Stimulated activated CD4-positive, alpha-beta T cell treated with anti-CD3 and anti-CD28 coated beads, Interleukin-2, amount 100 ng/mL, for 4 hours (primary cell): ENCODE data around the gene SAP25.
A peak's percentile ranks its signal among the peaks of the same experiment; 100 is the strongest.
"Not testable (repeated sequence)": the region's sequence is repeated elsewhere in the genome, so short reads cannot be mapped to it uniquely, and the experiment has no call there.

Experiments
- DNase-seq: peaks from one replicate; pipeline ENCODE4 v3.0.0-alpha.2; 2020; ENCODE audit warnings: low read depth

Gene SAP25

GRCh38 chr7:100561491-100562194, 12.1 kb downstream of the SAP25 start:
- no peak for DNase-seq

GRCh38 chr7:100559127-100559526, 14.6 kb downstream of the SAP25 start:
- no peak for DNase-seq

GRCh38 chr7:100556541-100556940, 17.2 kb downstream of the SAP25 start:
- no peak for DNase-seq

- no peak for DNase-seq
These were observed 18.0 kb downstream of the SAP25 start for GRCh38 chr7:100555701-100556100.

DNA sequence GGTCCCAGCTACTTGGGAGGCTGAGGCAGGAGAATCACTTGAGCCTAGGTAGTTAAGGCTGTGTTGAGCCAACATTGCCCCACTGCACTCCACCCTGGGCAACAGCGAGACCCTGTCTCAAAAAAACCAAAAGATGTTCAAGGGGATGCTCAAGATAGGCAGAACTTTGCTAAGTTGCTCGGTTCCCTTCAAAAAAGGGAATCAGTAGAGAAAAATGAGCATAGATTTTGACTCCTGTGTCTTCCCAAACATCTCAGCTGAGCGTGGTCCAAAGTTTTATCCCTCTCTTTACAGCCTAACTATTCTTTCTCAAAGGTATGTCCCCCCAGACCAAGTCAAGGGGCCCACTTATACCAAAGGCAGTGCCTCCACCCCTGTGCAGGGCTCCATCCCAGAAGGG, 20.7 kb downstream of the SAP25 start:
- DNase-seq = no peak

- DNase-seq = no peak
These were observed 21.2 kb downstream of the SAP25 start for GRCh38 chr7:100552532-100552931.

DNA sequence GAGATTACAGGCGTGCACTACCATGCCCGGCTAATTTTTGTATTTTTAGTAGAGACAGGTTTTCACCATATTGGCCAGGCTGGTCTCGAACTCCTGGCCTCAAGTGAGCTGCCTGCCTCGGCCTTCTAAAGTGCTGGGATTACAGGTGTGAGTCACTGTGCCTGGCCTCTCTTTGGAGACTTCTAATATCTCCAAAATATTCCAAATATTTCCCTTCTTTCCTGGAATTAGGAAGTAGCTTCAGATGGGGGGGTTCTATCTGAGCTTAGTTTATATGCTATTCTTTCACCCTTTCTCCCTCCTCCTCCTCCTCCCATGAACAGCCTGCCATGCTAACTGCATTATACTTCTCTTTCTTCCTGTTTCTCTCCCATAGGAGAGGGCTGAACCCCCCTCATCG, 25.3 kb downstream of the SAP25 start:
- not testable (repeated sequence) for DNase-seq

DNA sequence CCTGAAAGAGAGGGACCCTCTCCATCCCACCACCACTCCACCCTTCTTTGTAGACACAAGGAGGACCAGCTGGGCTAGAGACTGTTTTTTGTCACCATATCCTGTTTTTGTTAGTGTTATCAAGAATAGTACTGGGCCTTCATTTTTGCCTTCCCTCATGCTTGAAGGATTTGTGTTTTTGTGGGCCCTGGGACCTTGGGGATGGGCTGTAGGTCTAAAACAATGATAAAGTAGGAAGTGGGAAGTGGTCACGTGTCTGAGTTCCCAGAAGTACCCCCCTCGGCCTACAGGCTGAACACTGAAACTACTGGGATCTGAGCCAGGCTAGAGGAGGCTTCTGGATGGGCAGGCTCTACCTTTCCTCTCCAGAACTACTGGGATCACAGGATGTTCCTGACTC, 25.8 kb downstream of the SAP25 start:
- no peak for DNase-seq

- no peak for DNase-seq
These were observed 26.5 kb downstream of the SAP25 start for GRCh38 chr7:100546926-100547800.

- DNase-seq = no peak
These were observed 27.4 kb downstream of the SAP25 start for GRCh38 chr7:100546129-100546925.

- DNase-seq = no peak
These were observed 28.2 kb downstream of the SAP25 start for GRCh38 chr7:100545360-100546128.

DNA sequence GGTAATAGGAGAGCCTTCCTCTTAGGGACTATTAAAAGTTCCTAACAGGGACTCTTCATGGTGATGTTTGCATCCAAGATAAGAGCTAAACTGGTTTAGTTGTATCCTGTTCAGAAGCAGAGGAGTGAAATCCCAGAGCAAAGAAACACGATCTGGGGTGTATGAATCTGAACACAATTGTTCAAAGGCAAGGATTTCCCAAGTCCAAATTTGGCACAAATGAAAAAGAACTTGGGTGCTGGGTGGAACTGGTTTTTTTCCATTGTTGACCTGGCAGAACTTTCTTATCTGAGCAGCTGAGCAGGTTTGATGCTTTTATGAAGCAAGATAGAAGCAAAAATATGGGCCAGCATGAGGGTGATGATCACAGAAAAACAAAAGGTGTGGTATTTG, 28.7 kb downstream of the SAP25 start:
- no peak for DNase-seq

DNA sequence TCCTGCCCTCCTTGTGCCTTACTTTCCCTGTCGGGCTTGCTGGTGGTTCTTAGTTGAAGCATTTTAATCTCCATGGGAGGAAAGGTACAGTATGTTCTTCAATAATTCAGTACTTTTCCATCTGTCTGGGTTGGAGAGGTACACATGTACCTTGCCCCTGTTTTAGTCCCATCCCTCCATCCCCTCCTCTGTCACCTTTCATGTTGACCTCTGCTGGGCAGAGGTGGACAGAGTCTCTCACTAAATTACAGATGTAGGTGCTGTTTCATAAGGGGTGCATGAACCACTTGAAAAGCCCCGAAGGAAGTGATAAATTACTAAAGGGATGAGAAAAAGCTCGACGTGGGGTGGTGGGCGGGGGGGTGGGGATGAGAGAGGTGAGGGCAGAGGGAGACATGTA, 29.3 kb downstream of the SAP25 start:
- no peak for DNase-seq

- DNase-seq = no peak
These were observed 30.1 kb downstream of the SAP25 start for GRCh38 chr7:100543586-100543985.

- not testable (repeated sequence) for DNase-seq
These were observed 32.4 kb downstream of the SAP25 start for GRCh38 chr7:100541309-100541708.

DNA sequence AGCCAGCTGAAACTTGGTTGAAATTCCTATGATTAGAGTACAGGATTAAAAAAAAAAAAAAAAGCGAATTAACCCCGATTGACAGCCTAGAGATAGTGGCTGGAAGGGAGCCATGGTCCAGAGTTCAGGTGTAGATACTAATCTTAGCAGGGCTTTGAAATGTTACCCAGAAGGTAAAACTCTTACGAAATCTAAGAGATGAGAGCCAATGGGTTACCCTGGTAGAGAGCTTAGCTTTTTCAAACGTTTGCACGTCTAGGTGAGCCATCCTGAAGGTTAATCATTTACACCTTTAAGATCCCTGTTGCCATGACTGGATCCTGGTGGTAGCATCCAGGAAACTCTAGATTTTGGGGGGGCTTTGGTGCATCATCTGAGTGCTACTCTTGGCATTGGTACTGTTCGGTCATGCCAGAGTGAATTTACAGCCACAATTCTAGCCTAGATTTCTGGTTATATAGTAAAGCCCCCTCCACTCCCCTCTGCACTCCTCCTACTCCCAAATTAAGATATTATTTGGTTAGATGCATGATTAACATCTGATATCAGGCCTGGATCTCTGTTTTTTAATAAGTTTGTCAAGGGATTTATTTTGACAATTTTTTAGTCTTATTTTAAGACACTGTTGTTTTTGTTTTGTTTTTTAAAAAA, 33.5 kb downstream of the SAP25 start:
- DNase-seq = no peak

DNA sequence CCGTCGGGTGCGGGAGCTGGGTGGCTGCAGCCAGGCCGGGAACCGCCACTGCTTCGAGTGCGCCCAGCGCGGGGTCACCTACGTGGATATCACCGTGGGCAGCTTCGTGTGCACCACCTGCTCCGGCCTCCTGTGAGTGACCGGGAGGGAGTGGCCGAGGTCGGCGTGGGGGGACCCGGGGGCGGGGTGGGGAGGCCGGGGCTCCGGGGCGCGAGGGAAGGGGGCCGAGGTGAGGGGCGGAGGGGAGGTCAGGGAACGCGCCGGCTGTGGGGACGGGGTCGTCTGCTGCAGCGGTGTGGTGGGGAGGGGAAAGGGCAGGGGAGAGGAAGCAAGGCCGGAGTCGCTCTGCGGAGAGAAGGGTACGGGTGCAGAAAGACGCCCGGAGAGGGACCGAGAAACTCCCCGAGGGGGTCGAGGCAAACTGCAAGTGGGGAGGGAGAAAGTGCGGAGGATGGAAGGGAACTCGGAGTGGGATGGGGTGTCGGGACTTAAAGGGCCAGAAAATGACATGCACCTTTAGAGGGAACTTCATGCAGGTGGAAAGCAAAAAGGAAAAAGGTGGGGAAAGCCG, 34.2 kb downstream of the SAP25 start:
- no peak for DNase-seq

DNA sequence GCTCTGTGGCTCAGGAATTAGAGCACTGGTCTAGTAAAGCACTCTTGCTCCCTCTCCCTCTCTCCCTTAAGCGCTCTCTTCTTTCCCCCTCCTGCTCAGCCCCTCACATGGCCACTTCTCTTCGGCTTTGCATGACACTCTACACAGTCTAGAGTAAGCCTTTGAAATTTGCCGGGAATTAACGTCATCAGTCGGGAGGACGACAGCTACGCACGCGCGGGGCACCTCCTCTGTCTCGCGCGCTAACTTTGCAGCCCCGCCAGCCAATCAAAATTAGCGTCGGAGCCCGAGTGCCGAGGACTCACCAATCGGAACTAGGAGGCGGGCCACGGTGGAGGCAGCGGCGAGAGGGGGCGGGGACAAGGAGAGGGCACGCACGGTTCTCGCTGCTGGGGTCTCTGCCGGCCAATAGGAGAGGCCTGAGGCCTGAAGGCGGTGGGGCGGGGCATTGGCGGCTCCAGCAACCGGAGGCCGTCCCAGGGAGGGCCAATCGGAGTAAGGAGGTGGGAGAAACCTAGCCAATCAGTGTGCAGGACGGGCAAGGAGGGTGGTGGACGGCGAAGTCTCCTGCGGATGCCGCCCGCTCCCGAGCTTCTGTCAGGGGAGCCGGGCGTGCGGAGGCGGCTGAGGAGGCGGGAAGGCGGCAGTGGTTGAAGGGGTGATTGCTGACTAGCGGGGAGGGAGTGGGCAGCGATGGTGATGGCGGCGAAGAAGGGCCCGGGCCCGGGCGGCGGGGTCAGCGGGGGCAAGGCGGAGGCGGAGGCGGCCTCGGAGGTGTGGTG, 34.9 kb downstream of the SAP25 start, which contains the start of gene AGFG2:
Gene AGFG2 (plus strand): TSS at position 550 of the 782 bp plus-strand sequence. CDS start 144 bp downstream, at position 694.
- peak; percentile 100 for DNase-seq

GRCh38 chr7:100538348-100538653, 35.4 kb downstream of the SAP25 start:
- DNase-seq = no peak

DNA sequence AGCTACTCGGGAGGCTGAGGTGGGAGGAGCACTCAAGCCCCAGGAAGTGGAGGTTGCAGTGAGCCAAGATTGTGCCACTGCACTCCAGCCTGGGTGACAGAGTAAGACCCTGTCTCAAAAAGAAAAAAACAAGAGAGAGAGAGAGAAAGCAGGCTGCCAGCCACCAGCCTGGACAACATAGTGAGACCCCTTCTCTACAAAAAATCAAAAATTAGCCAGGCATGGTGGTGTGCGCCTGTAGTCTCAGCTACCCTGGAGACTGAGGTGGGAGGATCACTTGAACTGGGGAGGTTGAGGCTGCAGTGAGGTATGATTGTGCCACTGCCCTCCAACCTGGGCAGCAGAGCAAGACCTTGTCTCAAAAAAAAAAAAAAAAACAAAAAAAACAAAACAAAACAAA, 37.0 kb downstream of the SAP25 start:
- not testable (repeated sequence) for DNase-seq
